Dermis microvascular lymphatic vessel endothelial cell (primary cell): Measurements from ENCODE around the gene GAA. TPM values are rescaled to one million over a fixed set of nuclear protein-coding genes. Genes with fewer than 3 reads are reported as not detected.
"Not testable (repeated sequence)": the region's sequence is repeated elsewhere in the genome, so short reads cannot be mapped to it uniquely, and the experiment has no call there.

Source experiments
- DNase-seq, 2 donors: peaks; one replicate each; pipeline versions ENCODE4 v3.0.0 to v3.0.0-alpha.2; 2010; ENCODE audit warnings: low read depth in 2 of 2
- total RNA-seq: library from RNA; depleted of rRNA; stranded (reverse); fragments of >200 nt; gene quantifications from 2 replicates; pipeline ENCODE4 v1.2.1, GENCODE V29; 2014

The GAA gene
- total RNA-seq, 1 donor from 2014 or later, result 5.9 TPM

DNA sequence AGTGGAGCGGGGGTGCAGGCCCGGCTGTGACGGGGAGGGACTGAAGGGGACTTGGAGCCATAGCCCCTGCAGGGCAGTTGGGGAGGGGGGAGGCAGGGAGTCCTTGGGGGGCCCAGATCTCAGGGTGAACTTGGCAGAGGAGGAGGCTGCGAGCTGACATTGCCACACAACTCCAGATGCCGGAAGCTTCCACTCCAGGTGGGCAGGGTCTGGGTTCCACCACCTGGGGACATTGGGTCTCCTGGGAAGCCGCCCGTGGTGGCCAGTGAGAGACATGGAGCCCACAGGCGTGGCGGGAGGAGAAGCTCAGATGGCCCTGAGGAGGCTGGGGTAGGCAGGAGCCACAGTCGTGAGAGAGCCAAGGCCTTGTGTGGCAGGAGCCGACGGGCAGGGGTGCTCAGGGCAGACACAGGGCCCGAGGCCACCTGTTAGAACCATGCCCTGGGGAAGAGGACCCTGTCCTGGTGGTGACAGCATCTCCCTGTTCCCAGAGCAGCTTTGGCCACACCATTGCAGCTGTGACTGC lies 18.2 kb upstream of the GAA start:
- DNase-seq, result no peak

DNA sequence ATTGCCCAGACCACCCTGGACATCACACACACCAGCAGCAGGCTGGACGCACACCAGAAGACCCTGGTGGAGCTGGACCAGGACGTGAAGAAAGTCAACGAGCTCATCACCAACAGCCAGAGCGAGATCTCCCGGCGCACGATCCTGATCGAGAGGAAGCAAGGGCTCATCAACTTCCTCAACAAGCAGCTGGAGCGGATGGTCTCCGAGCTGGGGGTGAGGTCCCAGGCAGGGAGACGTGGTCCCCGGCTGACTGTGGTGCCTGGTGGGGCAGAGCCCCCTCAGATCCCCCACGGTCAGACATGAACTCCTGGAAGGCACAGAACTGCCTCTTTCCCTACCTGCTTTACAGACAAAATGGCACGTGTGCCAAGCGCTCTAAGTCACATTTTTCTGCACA lies 16.6 kb upstream of the GAA start:
- no peak for DNase-seq

DNA sequence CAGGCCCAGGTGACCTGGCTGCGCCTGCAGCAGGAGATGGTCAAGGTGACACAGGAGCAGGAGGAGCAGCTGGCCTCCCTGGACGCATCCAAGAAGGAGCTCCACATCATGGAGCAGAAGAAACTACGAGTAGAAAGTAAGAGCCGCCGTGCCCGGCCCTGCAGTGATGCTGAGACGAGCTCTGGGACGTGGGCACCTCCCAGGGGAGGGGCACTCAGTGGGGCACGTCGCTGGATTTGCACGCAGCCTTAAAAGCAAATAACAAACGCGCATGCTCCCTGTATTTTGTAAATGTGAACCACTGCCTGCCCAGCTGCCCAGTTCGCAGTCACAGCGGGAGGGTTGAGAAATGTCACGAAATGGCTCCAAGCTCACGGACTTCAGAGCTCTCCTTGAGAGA lies 15.3 kb upstream of the GAA start:
- no peak for DNase-seq

DNA sequence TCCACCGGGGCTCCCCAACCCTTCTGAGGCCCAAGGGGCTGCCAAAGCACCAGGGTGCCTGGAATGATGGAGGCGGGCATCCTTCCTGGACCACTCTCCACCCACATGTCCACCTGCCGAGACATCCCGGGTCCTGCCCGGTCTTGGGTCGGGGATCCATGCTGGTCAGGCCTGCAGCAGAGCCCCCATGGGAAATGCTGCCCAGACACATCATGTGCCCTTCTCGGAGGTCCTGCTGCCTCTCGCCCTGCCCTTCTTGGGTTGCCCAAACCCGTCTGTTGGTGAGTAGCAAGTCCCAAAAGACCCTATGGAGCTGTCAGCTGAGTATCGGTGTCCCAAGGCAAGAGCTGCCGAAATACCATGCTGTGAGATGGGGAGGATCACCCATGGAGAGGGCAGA lies 14.8 kb upstream of the GAA start:
- DNase-seq, result no peak

DNA sequence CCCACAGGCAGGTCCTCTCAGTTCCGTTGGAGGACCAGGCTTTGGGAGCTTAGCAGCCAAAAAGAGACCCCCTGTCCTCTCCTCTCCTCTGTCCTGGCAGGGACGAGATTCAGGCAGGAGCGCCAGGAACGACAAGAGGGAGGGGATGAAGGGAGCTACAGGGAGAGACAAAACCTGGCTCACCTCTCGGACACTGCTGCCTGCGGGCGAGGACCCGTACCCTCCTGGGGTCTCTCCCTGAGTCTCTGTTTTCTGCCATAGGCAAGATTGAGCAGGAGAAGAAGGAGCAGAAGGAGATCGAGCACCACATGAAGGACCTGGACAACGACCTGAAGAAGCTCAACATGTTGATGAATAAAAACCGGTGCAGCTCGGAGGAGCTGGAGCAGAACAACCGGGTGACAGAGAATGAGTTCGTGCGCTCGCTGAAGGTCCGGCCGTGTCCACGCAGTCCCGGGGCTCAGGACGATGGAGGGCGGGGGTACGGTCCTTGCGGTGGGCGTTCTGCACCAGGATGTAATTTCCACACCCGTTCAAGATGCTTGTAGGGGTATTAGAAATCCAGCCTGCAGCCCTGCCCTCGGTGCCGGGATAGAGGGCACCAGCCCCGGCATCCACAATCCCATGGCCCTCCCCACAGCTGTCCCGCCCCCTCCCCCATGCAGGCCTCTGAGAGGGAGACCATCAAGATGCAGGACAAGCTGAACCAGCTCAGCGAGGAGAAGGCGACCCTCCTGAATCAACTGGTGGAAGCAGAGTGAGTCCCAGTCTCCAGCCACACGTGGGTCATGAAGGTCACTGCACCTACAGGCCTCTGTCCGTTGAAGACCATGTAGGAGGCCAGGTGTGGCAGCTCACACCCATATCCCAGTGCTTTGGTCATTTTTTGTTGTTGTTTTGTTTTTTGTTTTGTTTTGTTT lies 13.8 kb upstream of the GAA start:
- no peak for DNase-seq

DNA sequence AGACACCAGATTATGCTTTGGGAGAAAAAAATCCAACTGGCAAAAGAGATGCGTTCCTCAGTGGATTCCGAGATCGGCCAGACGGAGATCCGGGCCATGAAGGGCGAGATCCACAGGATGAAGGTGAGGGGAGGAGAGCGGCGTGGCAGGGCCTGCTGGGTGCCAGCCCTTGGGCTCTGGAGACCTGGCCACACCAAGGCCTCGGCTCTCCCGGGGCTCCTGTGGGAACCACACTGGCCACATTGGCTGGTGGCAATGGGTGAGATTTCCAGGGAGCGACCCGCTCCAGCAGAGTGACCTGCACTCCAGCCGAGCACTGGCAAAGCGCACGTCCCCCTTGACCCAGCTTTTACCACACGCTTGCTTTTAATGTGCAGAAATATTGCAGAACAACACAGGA lies 11.6 kb upstream of the GAA start:
- no peak for DNase-seq

DNA sequence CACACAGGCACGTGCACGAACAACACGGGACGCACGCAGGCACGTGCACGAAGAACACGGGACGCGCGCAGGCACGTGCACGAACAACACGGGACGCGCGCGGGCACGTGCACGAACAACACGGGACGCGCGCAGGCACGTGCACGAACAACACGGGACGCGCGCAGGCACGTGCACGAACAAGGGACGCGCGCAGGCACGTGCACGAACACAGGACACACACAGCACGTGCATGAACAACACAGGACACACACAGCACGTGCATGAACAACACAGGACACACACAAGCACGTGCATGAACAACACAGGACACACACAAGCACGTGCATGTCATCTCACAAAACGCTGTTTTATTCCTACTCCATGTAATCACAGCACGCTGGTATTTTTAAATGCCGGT lies 11.2 kb upstream of the GAA start:
- not testable (repeated sequence) for DNase-seq

DNA sequence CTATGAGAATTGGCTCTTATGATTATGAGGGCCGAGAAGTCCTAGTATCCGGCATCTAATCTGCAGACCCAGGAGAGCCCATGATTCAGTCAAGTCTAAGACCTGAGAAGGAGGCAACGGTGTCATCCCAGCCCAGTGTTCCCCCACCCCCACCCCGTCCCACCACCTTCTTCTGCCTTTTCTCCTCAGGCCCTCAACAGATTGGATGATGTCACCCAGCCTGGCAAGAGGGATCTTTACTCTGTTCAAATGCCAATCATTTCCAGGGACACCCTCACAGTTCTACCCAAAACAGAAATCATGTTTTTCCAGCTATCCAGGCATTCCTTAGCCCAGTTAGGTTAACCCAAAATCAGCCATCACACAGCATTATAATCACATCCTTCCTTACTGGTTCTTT lies 10.0 kb upstream of the GAA start:
- no peak for DNase-seq

DNA sequence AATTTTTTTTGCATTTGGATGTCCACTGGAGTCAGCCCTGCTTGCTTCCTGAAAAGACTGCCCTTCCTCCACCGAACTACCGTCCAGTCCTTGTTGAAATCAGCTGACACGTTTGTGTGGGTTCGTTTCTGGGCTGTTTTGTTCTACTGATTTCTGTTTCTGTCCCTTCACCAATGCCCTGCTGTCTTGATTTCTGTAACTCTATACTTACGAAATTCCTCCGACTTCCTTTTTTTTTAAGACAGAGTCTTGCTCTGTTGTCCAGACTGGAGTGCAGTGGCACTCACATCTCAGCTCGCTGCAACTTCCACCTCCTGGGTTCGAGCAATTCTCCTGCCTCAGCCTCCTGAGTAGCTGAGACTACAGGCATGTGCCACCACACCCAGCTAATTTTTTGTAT lies 8.4 kb upstream of the GAA start:
- DNase-seq, result no peak

DNA sequence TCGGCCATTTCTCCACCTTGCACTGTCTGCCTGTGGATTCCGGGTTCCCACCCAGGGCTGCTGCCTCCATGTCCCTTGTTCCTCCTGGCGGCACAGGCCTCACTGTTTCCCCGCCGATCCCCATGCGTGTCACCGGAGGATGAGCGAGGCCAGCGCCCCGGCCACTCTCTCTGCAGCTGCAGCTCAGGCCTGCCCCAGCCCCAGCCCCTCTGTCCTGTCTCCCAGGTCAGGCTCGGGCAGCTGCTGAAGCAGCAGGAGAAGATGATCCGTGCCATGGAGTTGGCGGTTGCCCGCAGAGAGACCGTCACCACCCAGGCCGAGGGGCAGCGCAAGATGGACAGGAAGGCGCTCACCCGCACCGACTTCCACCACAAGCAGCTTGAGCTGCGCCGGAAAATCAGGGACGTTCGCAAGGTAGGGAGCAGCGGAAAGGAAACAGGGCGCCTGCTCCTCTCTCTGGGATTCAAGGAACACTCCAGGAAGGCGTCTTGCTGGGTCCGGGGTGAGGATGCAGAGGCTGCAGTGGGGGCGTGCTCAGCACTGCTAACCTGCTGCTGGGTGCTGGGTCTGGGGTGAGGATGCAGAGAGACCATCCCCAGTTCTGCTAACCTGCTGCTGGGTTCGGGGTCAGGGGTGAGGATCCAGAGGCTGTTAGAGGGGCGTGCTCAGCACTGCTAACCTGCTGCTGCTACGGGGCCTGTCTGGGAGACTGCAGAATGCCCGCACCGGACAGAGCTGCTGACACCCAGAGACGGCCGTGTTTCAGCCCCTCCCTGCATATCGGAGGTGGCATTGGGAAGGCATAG lies 6.1 kb upstream of the GAA start:
- no peak for DNase-seq

DNA sequence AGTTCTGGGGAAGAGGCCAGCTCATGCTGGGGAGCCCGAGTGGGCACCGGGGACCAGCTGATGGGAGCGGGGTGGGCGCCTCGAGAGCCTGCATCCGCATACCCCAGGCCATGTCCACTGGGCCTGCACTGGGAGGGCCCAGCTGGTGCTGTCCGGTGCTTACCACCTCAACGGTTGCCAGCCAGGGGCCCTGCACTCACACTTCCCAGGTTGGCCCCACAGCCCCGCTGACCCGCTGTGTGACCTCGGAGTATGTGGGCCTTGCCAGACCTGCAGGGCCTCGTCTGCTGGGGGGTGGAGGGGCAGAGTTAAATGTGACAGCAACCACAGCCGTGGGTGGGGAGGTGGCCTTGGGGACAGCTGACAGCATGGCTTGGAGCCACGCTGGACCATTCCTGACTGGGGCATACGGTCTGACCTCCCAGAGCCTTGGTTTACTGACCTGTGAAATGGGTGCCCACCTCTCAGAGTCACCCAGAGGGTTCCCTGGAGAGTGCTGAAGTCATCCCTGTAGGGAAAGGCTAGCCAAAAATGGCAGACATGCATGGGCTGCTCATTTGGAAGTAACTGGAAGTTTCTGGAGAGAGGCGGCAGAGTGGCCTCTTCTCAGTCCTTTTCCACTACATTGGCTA lies 5.4 kb upstream of the GAA start:
- DNase-seq, result no peak

DNA sequence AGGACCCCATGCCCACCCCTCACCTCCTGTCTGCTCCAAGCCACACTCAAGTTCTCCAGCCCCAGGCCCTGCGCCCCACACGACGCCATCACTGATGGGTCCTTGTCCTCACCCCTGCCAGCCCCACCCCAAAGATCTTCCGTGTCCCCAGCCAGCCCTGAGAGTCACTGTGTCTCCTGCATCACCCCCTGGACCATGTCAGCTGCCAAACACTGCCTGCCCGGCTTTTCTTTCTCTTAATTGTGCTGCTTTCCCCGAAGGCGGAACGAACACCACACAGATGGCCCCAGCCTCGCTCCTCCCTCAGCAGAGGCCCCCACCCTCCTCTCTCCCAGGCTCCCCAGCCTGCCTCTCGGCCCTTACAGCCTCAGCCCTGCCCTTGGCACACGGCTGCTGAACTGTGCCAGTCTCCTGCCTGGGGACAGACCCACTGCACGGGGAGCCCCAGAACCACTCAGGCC lies 4.8 kb upstream of the GAA start:
- DNase-seq, result no peak

DNA sequence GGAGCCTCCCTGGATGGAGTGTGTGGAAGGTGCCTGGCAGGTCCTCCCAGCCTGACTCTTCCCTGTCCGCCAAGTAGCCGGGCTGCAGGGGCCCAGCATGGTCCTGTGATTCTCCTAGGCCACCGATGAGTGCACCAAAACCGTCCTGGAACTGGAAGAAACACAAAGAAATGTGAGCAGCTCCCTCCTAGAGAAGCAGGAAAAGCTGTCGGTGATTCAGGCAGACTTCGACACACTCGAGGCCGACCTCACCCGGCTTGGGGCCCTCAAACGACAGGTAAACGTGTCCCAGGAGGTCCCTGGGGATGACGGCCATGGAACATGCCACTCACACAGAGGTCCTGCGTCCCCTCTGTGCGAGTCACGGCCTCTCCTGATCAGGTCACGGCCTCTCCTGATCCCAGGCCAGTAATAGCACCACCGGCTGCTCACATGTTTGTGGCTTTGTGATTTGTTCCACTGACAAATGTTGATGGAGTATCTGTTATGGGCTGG lies 4.2 kb upstream of the GAA start:
- DNase-seq, result no peak

DNA sequence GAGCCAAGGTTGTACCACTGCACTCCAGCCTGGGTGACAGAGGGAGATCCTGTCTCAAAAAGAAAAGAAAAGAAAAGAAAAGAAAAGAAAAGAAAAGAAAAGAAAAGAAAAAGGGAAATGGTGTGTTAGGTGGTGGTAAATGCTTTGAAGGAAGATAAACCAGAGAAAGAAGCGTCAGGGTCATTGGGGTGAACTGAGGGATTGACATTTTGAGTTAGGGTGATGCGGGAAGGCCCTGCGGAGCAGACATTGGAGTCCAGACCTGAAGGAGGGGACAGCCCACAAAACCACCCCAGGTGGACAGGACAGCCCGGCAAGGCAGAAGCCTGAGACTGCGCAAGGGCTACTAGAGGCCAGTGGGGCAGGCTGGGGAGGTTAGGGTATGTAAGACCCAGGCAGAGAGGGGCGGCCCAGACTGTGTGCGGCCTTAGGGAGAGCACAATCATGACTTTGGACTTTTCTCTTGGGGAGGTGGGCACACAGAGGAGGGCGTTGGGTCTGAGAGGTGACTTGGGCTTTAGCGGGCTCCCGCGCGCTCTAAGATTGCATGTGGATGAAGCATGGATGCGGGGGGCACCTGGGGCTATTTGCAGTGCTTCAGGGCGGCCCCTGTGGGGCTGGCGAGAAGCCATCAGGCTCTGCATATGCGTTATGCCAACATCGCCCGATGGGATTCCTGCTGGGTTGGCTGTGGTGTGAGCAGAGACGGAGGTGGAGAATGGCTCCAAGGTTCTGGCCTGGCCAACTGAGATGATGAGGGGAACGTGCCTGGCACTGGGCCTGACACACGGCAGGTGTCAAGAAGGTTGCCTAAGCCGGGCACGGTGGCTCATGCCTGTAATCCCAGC lies 3.3 kb upstream of the GAA start:
- no peak for DNase-seq

DNA sequence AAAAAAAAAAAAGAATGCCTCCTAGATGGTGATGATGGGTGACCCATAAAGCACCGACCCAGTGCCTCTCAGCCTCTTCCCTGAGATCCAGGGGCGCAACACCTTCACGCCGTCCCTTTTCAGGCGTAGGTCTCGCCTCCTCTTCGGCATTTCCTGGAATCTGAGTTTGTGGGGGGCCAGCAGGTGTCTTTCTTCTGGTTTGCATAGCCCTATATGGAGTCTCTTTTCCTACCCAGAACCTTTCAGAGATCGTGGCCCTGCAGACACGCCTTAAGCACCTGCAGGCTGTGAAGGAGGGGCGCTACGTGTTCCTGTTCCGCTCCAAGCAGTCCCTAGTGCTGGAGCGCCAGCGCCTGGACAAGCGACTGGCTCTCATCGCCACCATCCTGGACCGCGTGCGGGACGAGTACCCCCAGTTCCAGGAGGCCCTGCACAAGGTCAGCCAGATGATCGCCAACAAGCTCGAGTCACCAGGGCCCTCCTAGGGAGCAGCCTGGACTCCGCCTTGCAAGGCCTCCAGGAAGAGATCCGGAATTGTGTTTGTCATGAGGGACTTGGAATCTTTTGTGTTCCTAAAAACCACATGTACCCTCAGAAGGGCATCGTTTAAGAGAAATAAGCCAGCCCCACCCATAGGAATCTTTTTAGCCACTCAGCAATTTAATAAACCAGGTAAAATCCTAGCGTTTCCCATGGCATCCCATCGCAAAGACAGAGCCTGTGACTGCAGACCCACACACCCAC lies 1.9 kb upstream of the GAA start:
- no peak for DNase-seq

DNA sequence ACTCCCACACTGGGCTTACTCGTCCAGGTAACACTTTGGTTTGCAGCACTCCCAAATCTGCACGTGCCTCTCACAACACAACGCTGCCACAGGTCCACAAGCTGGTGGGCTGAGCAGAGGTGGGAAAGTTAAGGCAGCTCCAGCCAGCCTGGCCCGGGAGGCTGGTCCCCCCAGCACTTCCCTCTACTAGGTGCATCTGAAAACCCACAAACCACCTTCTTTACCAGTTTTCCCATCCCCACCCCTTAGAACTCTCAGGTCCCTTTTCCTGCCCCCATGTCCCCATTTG lies 1.4 kb upstream of the GAA start:
- DNase-seq, result no peak

DNA sequence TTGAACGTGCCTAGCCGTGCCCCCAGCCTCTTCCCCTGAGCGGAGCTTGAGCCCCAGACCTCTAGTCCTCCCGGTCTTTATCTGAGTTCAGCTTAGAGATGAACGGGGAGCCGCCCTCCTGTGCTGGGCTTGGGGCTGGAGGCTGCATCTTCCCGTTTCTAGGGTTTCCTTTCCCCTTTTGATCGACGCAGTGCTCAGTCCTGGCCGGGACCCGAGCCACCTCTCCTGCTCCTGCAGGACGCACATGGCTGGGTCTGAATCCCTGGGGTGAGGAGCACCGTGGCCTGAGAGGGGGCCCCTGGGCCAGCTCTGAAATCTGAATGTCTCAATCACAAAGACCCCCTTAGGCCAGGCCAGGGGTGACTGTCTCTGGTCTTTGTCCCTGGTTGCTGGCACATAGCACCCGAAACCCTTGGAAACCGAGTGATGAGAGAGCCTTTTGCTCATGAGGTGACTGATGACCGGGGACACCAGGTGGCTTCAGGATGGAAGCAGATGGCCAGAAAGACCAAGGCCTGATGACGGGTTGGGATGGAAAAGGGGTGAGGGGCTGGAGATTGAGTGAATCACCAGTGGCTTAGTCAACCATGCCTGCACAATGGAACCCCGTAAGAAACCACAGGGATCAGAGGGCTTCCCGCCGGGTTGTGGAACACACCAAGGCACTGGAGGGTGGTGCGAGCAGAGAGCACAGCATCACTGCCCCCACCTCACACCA lies 724 bp downstream of the GAA start:
- DNase-seq, result peak in 1 of 2 donors; percentile 20

DNA sequence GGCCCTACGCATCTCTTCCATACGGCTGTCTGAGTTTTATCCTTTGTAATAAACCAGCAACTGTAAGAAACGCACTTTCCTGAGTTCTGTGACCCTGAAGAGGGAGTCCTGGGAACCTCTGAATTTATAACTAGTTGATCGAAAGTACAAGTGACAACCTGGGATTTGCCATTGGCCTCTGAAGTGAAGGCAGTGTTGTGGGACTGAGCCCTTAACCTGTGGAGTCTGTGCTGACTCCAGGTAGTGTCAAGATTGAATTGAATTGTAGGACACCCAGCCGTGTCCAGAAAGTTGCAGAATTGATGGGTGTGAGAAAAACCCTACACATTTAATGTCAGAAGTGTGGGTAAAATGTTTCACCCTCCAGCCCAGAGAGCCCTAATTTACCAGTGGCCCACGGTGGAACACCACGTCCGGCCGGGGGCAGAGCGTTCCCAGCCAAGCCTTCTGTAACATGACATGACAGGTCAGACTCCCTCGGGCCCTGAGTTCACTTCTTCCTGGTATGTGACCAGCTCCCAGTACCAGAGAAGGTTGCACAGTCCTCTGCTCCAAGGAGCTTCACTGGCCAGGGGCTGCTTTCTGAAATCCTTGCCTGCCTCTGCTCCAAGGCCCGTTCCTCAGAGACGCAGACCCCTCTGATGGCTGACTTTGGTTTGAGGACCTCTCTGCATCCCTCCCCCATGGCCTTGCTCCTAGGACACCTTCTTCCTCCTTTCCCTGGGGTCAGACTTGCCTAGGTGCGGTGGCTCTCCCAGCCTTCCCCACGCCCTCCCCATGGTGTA lies 1.5 kb downstream of the GAA start:
- no peak for DNase-seq
